Gastrocnemius medialis (tissue), 4 donors: ENCODE data around the gene C1QTNF6.

Experiments
- CTCF ChIP-seq, 5 experiments: fragments of 450-650 bp in 3 of 5; fragments of 200-600 bp in 2 of 5; sonication (generic) in 2 of 5; IDR thresholded peaks in 4 of 5; conservative IDR thresholded peaks in 1 of 5; 1 replicate in 4 of 5; 2 replicates in 1 of 5; pipeline ENCODE4 v1.5.1; 2016 to 2019; ENCODE audit warnings: antibody characterized with exemption in 5 of 5, mild to moderate bottlenecking in 3 of 5, moderate library complexity in 3 of 5
- POLR2A ChIP-seq, 2 donors: fragments of 450-650 bp; IDR thresholded peaks; one replicate each; pipeline ENCODE4 v1.6.1; 2017; ENCODE audit warnings: antibody characterized with exemption in 2 of 2, mild to moderate bottlenecking in 2 of 2, moderate library complexity in 2 of 2

GRCh38 chr22:37203354-37204044, 15.5 kb upstream of the C1QTNF6 start:
- no peak for TF ChIP-seq POLR2A (IDR thresholded peaks at IDR 0.05)
- no peak for TF ChIP-seq CTCF (IDR thresholded peaks at IDR 0.05 in 4 of 5, conservative IDR thresholded peaks at IDR 0.05 in 1 of 5)
